GM13976 (cell line): ENCODE results near the gene STON1.
"Not testable (repeated sequence)": the region's sequence is repeated elsewhere in the genome, so short reads cannot be mapped to it uniquely, and the experiment has no call there.

Experiments used
- DNase-seq: peaks from one replicate; pipeline ENCODE4 v3.0.0; 2012; ENCODE audit warnings: low spot score
- CTCF ChIP-seq: IDR thresholded peaks from 2 replicates; pipeline ENCODE4 v1.5.1; 2012; ENCODE audit warnings: borderline replicate concordance, mild to moderate bottlenecking; ENCODE audit not compliant: insufficient read depth; ENCODE audit errors: extremely low read depth, missing control alignments, control extremely low read depth
- in situ Hi-C: fragments of 300-500 bp; cut with MboI; formaldehyde crosslinking; loops from one replicate; pipeline ENCODE4 v1.12.0; 2022; ENCODE audit warnings: low sequenced_read_pairs, mixed read lengths, inconsistent platforms; ENCODE audit not compliant: unreplicated experiment

The STON1 gene

GRCh38 chr2:48589170-48589767, 59.3 kb downstream of the STON1 start:
- peak; percentile 40 for DNase-seq
- peak; percentile 23 for TF ChIP-seq CTCF
- in situ Hi-C loops = no loop called here

- DNase-seq = no peak
- in situ Hi-C loops = no loop called here
- TF ChIP-seq CTCF = no peak
Observed at GRCh38 chr2:48590017-48590416, 60.1 kb downstream of the STON1 start.

- in situ Hi-C loops = no loop called here
- no peak for DNase-seq
Observed at GRCh38 chr2:48592067-48592466, 62.1 kb downstream of the STON1 start.

GRCh38 chr2:48596751-48597150, 66.8 kb downstream of the STON1 start:
- DNase-seq, in situ Hi-C loops: not testable (repeated sequence)

More at GRCh38 chr2:48592067-48592466, 62.1 kb downstream of the STON1 start:
- TF ChIP-seq CTCF = no peak

- TF ChIP-seq CTCF = no peak
- in situ Hi-C loops = no loop called here
- DNase-seq = no peak
Observed at GRCh38 chr2:48597492-48597891, 67.5 kb downstream of the STON1 start.

GRCh38 chr2:48600204-48600813, 70.4 kb downstream of the STON1 start:
- DNase-seq = no peak
- TF ChIP-seq CTCF = peak; percentile 61
- in situ Hi-C loops = no loop called here

- in situ Hi-C loops = no loop called here
- no peak for DNase-seq
Observed at GRCh38 chr2:48600917-48601316, 71.0 kb downstream of the STON1 start.

More at GRCh38 chr2:48600917-48601316, 71.0 kb downstream of the STON1 start:
- no peak for TF ChIP-seq CTCF
